ENCODE measurements around the gene CLDN1. TPM values are rescaled to one million over a fixed set of nuclear protein-coding genes. Genes with fewer than 3 reads are reported as not detected.

The CLDN1 gene
- total RNA-seq, 2 donors from 2014 or later: 8.7 to 10.2 TPM

- Mint-ChIP-seq H3K4me1 (peaks cover 31% of the 10 kb centered on the region), H3K9me3 (no peaks in the 10 kb centered on the region), H3K4me3 (peak overlapping the region; percentile 80), H3K27ac (no peak overlapping the region), H3K27me3 (ENCODE audit: insufficient read depth) (peaks cover 35% of the 10 kb centered on the region), H3K36me3 (ENCODE audit: low read depth) (no peaks in the 10 kb centered on the region)
- Histone ChIP-seq H3K4me1 (ENCODE audit: control insufficient read depth, insufficient read depth, low read length) (peaks cover 14% of the 10 kb centered on the region), H3K9me3 (ENCODE audit: control insufficient read depth, low read length) (no peaks in the 10 kb centered on the region), H3K27ac (ENCODE audit: low read depth, low read length) (no peak overlapping the region), H3K27me3 (ENCODE audit: control insufficient read depth, insufficient read depth, low read length, poor library complexity, severe bottlenecking) (peaks cover 11% of the 10 kb centered on the region), H3K36me3 (ENCODE audit: control insufficient read depth, insufficient read depth, low read length) (no peaks in the 10 kb centered on the region), H3K9ac (ENCODE audit: extremely low read depth, low read length, poor library complexity, severe bottlenecking) (no peak overlapping the region), H3K4me3 (ENCODE audit: low read length) (peak overlapping the region; percentile 87)
- DNase-seq: no peak
- WGBS, 2 experiments (ENCODE audit: insufficient coverage in 1 of 2, insufficient read length in 1 of 2): 6 to 28% methylated on average over 8 to 12 of the region's 12 CpGs
- TF ChIP-seq CTCF (conservative IDR thresholded peaks at IDR 0.05): no peak
Observed at GRCh38 chr3:190322604-190323245, 479 bp upstream of the CLDN1 start.

- Mint-ChIP-seq H3K27ac (no peak overlapping the region), H3K4me3 (peak overlapping the region; percentile 80), H3K36me3 (ENCODE audit: low read depth) (no peaks in the 10 kb centered on the region), H3K9me3 (no peaks in the 10 kb centered on the region), H3K4me1 (peaks cover 39% of the 10 kb centered on the region), H3K27me3 (ENCODE audit: insufficient read depth) (peaks cover 35% of the 10 kb centered on the region)
- no peaks in the 10 kb centered on the region for H3K36me3 ChIP-seq (ENCODE audit: control insufficient read depth, insufficient read depth, low read length)
- H3K9me3 ChIP-seq (ENCODE audit: control insufficient read depth, low read length): no peaks in the 10 kb centered on the region
- no peak for TF ChIP-seq CTCF (conservative IDR thresholded peaks at IDR 0.05)
- H3K9ac ChIP-seq (ENCODE audit: extremely low read depth, low read length, poor library complexity, severe bottlenecking): peak overlapping the region; percentile 18
- H3K27ac ChIP-seq (ENCODE audit: low read depth, low read length): no peak overlapping the region
- peaks cover 22% of the 10 kb centered on the region for H3K4me1 ChIP-seq (ENCODE audit: control insufficient read depth, insufficient read depth, low read length)
- peaks cover 11% of the 10 kb centered on the region for H3K27me3 ChIP-seq (ENCODE audit: control insufficient read depth, insufficient read depth, low read length, poor library complexity, severe bottlenecking)
- no peak for DNase-seq
- peak overlapping the region; percentile 87 for H3K4me3 ChIP-seq (ENCODE audit: low read length)
- WGBS, 2 experiments (ENCODE audit: insufficient coverage in 1 of 2, insufficient read length in 1 of 2): 94 to 100% methylated on average over 3 to 7 of the region's 7 CpGs
Observed at GRCh38 chr3:190320594-190321362, 1.5 kb downstream of the CLDN1 start.

GRCh38 chr3:190319660-190320059, 2.6 kb downstream of the CLDN1 start:
- no peak overlapping the region for H3K9ac ChIP-seq (ENCODE audit: extremely low read depth, low read length, poor library complexity, severe bottlenecking)
- H3K4me3 ChIP-seq (ENCODE audit: low read length): peak overlapping the region; percentile 87
- no peaks in the 10 kb centered on the region for H3K9me3 ChIP-seq (ENCODE audit: control insufficient read depth, low read length)
- Mint-ChIP-seq H3K27ac (no peak overlapping the region), H3K4me1 (peaks cover 39% of the 10 kb centered on the region), H3K27me3 (ENCODE audit: insufficient read depth) (peaks cover 35% of the 10 kb centered on the region), H3K9me3 (no peaks in the 10 kb centered on the region), H3K36me3 (ENCODE audit: low read depth) (no peaks in the 10 kb centered on the region), H3K4me3 (peak overlapping the region; percentile 80)
- H3K27me3 ChIP-seq (ENCODE audit: control insufficient read depth, insufficient read depth, low read length, poor library complexity, severe bottlenecking): peaks cover 11% of the 10 kb centered on the region
- WGBS, 2 experiments (ENCODE audit: insufficient coverage in 1 of 2, insufficient read length in 1 of 2): 95 to 96% methylated on average over 3 to 4 of the region's 4 CpGs
- H3K36me3 ChIP-seq (ENCODE audit: control insufficient read depth, insufficient read depth, low read length): no peaks in the 10 kb centered on the region
- no peak overlapping the region for H3K27ac ChIP-seq (ENCODE audit: low read depth, low read length)
- no peak for TF ChIP-seq CTCF (conservative IDR thresholded peaks at IDR 0.05)
- H3K4me1 ChIP-seq (ENCODE audit: control insufficient read depth, insufficient read depth, low read length): peaks cover 22% of the 10 kb centered on the region
- DNase-seq: no peak
